ENCODE results near the gene GPER1. TPM values are rescaled to one million over a fixed set of nuclear protein-coding genes. Genes with fewer than 3 reads are reported as not detected.
"Not testable (repeated sequence)": the region's sequence is repeated elsewhere in the genome, so short reads cannot be mapped to it uniquely, and the experiment has no call there.

Gene GPER1
- total RNA-seq, 1 experiment from 2014 or later: 4.9 TPM

DNA sequence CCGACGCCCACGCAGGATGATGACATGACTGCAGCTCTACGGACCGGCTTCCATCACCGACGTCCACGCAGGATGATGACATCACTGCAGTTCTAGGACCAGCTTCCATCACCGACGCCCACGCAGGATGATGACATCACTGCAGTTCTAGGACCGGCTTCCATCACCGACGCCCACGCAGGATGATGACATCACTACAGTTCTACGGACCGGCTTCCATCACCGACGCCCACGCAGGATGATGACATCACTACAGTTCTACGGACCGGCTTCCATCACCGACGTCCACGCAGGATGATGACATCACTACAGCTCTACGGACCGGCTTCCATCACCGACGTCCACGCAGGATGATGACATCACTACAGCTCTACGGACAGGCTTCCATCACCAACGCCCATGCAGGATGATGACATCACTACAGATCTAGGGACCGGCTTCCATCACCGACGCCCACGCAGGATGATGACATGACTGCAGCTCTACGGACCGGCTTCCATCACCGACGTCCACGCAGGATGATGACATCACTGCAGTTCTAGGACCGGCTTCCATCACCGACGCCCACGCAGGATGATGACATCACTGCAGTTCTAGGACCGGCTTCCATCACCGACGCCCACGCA lies 28.6 kb downstream of the GPER1 start:
- H3F3A ChIP-seq (ENCODE audit: low read length, unreplicated experiment); H3K27me3 ChIP-seq (ENCODE audit: low read length); H4K20me1 ChIP-seq (ENCODE audit: low read length); CTCF ChIA-PET; ATAC-seq; POLR2A ChIA-PET (ENCODE audit: unreplicated experiment); H3K4me1 ChIP-seq (ENCODE audit: insufficient read depth, low read length); H3K9me2 ChIP-seq (replicated peaks; ENCODE audit: low read length); H3K4me2 ChIP-seq (ENCODE audit: low read length); BruUV-seq (replicated peaks); H3K9me3 ChIP-seq (ENCODE audit: low read length); H2AFZ ChIP-seq (ENCODE audit: low read length); DNase-seq; H3K4me3 ChIP-seq (ENCODE audit: low read length); intact Hi-C loops (cut with micrococcal nuclease); H3K36me3 ChIP-seq (ENCODE audit: low read depth, low read length); H3K9ac ChIP-seq (ENCODE audit: low read length); H3K27ac ChIP-seq (ENCODE audit: low read length): not testable (repeated sequence)
- H3K79me2 ChIP-seq (ENCODE audit: low read length): peaks cover 25% of the 10 kb centered on the region; the same call in 1 of the 2 replicates

DNA sequence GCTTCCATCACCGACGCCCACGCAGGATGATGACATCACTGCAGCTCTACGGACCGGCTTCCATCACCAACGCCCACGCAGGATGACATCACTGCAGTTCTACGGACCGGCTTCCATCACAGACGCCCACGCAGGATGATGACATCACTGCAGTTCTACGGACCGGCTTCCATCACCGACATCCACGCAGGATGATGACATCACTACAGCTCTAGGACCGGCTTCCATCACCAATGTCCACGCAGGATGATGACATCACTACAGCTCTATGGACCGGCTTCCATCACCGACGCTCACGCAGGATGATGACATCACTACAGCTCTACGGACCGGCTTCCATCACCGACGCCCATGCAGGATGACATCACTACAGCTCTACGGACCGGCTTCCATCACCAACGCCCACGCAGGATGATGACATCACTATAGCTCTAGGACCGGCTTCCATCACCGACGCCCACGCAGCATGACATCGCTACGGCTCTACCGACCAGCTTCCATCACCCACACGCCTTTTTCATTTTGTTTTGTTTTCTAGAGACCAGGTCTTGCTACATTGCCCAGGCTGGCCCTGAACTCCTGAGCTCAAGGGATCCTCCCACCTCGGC lies 29.5 kb downstream of the GPER1 start:
- Histone ChIP-seq H3K79me2 (ENCODE audit: low read length) (peaks cover 31% of the 10 kb centered on the region; the same call in 1 of the 2 replicates), H3K9ac (ENCODE audit: low read length) (no peak overlapping the region), H3K27ac (ENCODE audit: low read length) (no peak overlapping the region), H4K20me1 (ENCODE audit: low read length) (no peaks in the 10 kb centered on the region), H3K27me3 (ENCODE audit: low read length) (no peaks in the 10 kb centered on the region), H3K9me3 (ENCODE audit: low read length) (no peaks in the 10 kb centered on the region), H3K36me3 (ENCODE audit: low read depth, low read length) (no peaks in the 10 kb centered on the region), H3K4me1 (ENCODE audit: insufficient read depth, low read length) (no peaks in the 10 kb centered on the region), H3K4me2 (ENCODE audit: low read length) (no peak overlapping the region), H3K4me3 (ENCODE audit: low read length) (no peak overlapping the region), H2AFZ (ENCODE audit: low read length) (no peak overlapping the region), H3F3A (ENCODE audit: low read length, unreplicated experiment) (peaks cover 6% of the 10 kb centered on the region), H3K9me2 (replicated peaks; ENCODE audit: low read length) (no peaks in the 10 kb centered on the region)
- intact Hi-C loops (cut with micrococcal nuclease): no loop called here
- no peak for DNase-seq
- TF ChIP-seq EZH2 (IDR thresholded peaks at IDR 0.05; ENCODE audit: low read length, unreplicated experiment): no peak
- no peak for TF ChIP-seq EZH2phosphoT487 (IDR thresholded peaks at IDR 0.05; ENCODE audit: borderline replicate concordance, low read length)
- TF ChIP-seq CTCF (conservative IDR thresholded peaks at IDR 0.05; ENCODE audit: low read depth, low read length): no peak
- ATAC-seq: no peak
- ChIA-PET POLR2A (ENCODE audit: unreplicated experiment) (no interaction called here), CTCF (no interaction called here)
- no TSS peak for BruUV-seq (replicated peaks)

DNA sequence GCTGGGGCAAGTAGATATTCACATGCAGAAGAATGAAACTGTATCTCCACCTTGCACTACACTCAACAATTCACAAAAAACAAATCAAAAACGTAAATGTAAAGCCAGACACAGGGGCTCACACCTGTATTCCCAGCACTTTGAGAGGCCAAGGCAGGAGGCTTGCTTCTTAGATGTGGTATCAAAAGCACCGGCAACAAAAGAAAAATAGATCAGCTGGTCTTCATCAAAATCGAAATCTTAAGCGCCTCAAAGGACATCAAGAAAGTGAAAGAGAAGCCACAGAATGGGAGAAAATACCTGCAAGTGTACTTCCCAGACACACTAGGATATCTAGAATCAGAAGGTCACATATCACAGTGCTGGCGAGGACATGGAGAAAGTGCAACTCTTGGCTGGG lies 31.3 kb downstream of the GPER1 start:
- Histone ChIP-seq H3K9ac (ENCODE audit: low read length) (no peak overlapping the region), H3K4me1 (ENCODE audit: insufficient read depth, low read length) (no peaks in the 10 kb centered on the region), H3K79me2 (ENCODE audit: low read length) (peaks cover 37% of the 10 kb centered on the region; the same call in 1 of the 2 replicates), H3F3A (ENCODE audit: low read length, unreplicated experiment) (peaks cover 6% of the 10 kb centered on the region), H3K27ac (ENCODE audit: low read length) (no peak overlapping the region), H3K27me3 (ENCODE audit: low read length) (no peaks in the 10 kb centered on the region), H3K9me2 (replicated peaks; ENCODE audit: low read length) (no peaks in the 10 kb centered on the region), H3K4me2 (ENCODE audit: low read length) (no peak overlapping the region), H3K4me3 (ENCODE audit: low read length) (no peak overlapping the region), H3K36me3 (ENCODE audit: low read depth, low read length) (no peaks in the 10 kb centered on the region), H2AFZ (ENCODE audit: low read length) (no peak overlapping the region), H3K9me3 (ENCODE audit: low read length) (no peaks in the 10 kb centered on the region), H4K20me1 (ENCODE audit: low read length) (no peaks in the 10 kb centered on the region)
- intact Hi-C loops (cut with micrococcal nuclease): no loop called here
- BruUV-seq (replicated peaks): no TSS peak
- POLR2A ChIA-PET (ENCODE audit: unreplicated experiment): no interaction called here
- ATAC-seq (no peak), DNase-seq (no peak)
- CTCF ChIA-PET: no interaction called here
- TF ChIP-seq CTCF (conservative IDR thresholded peaks at IDR 0.05; ENCODE audit: low read depth, low read length) (no peak), EZH2 (IDR thresholded peaks at IDR 0.05; ENCODE audit: low read length, unreplicated experiment) (no peak), EZH2phosphoT487 (IDR thresholded peaks at IDR 0.05; ENCODE audit: borderline replicate concordance, low read length) (no peak)

Measured in PC-3 (cell line).